ENCODE results near the gene LRRTM2.

Gene LRRTM2

DNA sequence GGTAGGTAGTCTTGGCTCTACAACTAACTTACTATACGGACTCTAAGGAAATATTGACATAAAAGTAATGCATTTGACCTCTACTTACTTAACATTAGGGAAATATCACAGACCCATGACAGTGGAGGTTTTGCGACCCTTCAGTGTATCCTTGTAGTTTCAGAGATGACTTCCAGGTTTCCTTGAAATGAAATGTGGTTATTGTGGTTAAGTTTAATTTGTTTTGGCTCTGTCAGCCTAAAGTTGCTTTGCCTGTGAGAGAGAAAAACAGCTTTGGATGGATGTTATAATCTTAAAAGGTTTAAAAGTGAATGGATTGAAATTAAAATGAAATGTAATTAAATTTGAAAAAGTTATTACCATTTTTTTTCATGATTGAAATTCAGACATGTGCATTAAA is 42.9 kb downstream of the LRRTM2 start:
- H3K4me3 ChIP-seq (ENCODE audit: low read length): no peak overlapping the region
- TF ChIP-seq, protein P1, sequence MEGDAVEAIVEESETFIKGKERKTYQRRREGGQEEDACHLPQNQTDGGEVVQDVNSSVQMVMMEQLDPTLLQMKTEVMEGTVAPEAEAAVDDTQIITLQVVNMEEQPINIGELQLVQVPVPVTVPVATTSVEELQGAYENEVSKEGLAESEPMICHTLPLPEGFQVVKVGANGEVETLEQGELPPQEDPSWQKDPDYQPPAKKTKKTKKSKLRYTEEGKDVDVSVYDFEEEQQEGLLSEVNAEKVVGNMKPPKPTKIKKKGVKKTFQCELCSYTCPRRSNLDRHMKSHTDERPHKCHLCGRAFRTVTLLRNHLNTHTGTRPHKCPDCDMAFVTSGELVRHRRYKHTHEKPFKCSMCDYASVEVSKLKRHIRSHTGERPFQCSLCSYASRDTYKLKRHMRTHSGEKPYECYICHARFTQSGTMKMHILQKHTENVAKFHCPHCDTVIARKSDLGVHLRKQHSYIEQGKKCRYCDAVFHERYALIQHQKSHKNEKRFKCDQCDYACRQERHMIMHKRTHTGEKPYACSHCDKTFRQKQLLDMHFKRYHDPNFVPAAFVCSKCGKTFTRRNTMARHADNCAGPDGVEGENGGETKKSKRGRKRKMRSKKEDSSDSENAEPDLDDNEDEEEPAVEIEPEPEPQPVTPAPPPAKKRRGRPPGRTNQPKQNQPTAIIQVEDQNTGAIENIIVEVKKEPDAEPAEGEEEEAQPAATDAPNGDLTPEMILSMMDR (conservative IDR thresholded peaks at IDR 0.05; ENCODE audit: low read length): no peak
- DNase-seq (ENCODE audit: low read depth): peak; percentile 30

DNA sequence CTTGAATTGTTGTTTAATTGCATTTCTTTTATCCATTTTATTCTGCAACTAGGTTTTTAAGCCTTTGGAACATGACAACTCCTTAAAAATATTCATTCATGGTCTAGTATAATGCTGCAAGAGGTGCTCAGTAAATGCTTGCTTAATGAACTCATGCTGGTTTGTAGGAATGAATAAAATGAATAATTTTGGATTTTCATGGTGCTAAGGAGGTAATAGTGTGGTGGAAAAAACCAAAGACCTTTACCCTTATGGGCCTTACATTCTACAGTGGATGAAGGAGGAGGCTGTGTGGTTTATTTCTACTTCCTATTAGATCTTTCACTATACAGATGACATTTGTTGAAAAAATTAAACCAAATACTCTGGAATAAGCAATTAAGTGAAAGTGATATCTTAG is 43.4 kb downstream of the LRRTM2 start:
- TF ChIP-seq, protein P1 (conservative IDR thresholded peaks at IDR 0.05; ENCODE audit: low read length): no peak
- peak; percentile 56 for DNase-seq (ENCODE audit: low read depth)
- H3K4me3 ChIP-seq (ENCODE audit: low read length): no peak overlapping the region

DNA sequence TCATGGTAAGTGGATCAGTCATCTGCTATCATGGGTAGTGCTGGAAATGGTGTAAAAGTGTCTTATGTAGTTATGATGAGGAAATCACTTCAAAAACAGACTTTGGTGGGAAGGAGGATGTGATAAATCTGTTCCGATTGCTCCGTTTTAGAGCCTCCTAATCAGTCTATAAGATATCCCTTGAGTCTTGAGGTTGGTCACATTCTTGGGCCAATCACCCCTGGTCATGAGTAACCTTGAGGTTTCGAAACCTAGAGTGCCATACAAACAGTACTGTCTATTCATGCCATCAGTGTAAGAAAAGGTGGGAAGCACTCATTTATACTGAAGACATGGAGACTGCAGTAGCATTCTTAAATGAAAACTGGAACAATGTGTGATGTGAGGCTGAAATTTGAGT is 45.8 kb downstream of the LRRTM2 start:
- no peak overlapping the region for H3K4me3 ChIP-seq (ENCODE audit: low read length)
- TF ChIP-seq, protein P1 (conservative IDR thresholded peaks at IDR 0.05; ENCODE audit: low read length): no peak
- DNase-seq (ENCODE audit: low read depth): peak; percentile 33

DNA sequence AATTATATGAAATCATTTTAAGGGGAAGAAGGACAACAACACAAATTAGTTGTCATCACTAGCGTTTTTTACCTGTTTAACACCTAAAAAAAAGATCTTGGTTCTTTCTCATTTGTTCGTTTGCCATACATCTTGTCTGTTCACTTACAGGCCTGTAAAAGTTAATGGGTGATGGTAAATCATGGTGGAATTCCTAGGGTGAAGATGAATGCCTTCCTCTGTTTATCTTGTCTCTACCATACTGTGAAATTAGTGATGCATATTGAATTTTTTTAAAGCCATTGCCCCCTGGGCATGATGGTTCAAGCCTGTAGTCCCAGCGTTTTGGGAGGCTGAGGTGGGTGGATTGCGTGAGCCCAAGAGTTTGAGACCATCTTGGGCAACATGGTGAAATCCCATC is 46.6 kb downstream of the LRRTM2 start:
- H3K4me3 ChIP-seq (ENCODE audit: low read length): no peak overlapping the region
- TF ChIP-seq, protein P1 (conservative IDR thresholded peaks at IDR 0.05; ENCODE audit: low read length): no peak
- no peak for DNase-seq (ENCODE audit: low read depth)

DNA sequence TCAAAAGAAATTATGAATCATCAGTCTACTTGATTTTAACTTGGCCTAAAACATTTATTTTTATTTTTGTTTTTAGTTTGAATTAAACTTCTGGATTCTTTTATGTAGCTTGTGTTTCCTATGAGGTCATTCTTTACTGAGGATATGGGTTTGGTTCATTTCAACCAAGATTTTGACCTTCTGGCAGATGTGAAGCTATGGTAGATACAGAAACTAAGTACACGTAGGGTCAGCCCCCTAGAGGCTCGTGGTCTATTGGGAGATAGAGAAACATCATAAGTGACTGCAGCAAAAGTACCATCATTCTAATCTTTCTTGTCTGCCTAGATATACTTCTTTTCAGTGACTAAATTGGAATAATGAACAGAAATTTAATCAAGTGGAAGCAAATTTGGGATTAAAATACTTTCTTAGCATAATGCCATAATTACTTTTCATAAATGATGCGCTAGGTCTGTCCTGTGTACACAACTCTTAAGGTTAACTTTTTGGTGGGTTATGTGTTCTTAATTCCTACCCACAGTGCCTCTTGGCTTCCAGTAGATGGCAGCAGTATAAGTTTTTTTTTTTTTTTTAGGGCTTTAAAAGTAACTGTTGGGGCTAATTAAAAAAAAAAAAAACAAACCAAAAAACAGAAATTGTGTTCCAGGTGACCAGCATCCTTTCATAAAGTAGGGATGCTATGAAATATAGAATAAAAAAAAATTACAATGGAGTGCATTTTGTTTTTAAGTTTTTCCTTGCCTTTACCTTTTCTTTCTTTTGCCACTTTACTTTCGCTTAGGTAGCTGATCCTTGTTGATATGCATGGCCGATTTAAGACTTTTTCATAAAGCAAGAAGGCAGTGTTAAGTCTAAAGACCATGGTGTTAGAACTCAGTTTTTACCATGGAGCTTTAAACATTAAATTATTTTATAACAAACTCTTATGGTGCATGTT is 49.9 kb downstream of the LRRTM2 start:
- H3K4me3 ChIP-seq (ENCODE audit: low read length): no peak overlapping the region
- TF ChIP-seq, protein P1 (conservative IDR thresholded peaks at IDR 0.05; ENCODE audit: low read length): peak; percentile 70
- no peak for DNase-seq (ENCODE audit: low read depth)

DNA sequence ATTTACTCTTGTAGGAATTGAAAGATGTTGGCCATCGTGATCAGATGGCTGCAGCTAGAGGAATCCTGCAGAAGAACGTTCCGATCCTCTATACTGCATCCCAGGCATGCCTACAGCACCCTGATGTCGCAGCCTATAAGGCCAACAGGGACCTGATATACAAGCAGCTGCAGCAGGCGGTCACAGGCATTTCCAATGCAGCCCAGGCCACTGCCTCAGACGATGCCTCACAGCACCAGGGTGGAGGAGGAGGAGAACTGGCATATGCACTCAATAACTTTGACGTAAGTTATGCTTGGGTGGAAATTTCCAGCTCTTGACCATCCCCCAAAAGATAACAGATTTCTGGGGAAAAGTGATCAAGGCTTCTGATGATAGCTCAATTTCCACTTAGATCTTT is 50.6 kb downstream of the LRRTM2 start:
- TF ChIP-seq, protein P1 (conservative IDR thresholded peaks at IDR 0.05; ENCODE audit: low read length): no peak
- H3K4me3 ChIP-seq (ENCODE audit: low read length): no peak overlapping the region
- DNase-seq (ENCODE audit: low read depth): no peak

DNA sequence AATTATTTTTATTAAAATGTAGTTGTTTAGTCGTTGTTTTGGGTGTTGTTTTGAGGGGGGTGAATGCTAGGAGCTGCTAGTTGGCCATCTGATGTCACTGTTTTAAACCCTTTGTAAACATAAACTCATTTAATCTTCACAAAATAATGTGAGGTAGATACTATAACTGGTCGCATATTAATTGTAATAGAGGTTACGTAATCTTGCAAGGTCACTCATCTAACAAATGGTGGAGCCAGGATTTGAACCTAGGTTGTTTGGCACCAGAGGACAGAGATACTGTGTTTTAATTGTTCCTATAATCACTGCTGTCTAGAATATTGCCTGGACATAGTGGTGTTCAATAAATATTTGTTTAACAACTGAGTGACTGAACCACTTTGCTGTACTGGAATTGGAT is 54.4 kb downstream of the LRRTM2 start:
- TF ChIP-seq, protein P1 (conservative IDR thresholded peaks at IDR 0.05; ENCODE audit: low read length): no peak

More for the DNA sequence above, 54.4 kb downstream of the LRRTM2 start:
- DNase-seq (ENCODE audit: low read depth): no peak
- no peak overlapping the region for H3K4me3 ChIP-seq (ENCODE audit: low read length)

Data from AG10803 (cell line).